Prostate gland (tissue), 2 donors: ENCODE data around the gene TPD52L1. TPM values are rescaled to one million over a fixed set of nuclear protein-coding genes. Genes with fewer than 3 reads are reported as not detected.
A peak's percentile ranks its signal among the peaks of the same experiment; 100 is the strongest.

Experiments
- DNase-seq: peaks from one replicate; pipeline ENCODE4 v3.0.0-alpha.2; 2019; ENCODE audit warnings: low spot score
- H3K27ac ChIP-seq, 2 donors: fragments of 200-600 bp; sonication (generic); 2 replicates each; pipeline ENCODE4 v1.5.1; 2017 to 2019
- H3K27me3 ChIP-seq: fragments of 200-600 bp; sonication (generic); replicated peaks from 2 replicates; pipeline ENCODE4 v1.5.1; 2019; ENCODE audit not compliant: insufficient read depth
- H3K36me3 ChIP-seq, 2 donors: fragments of 200-600 bp; sonication (generic); 1 replicate in 1 of 2; 2 replicates in 1 of 2; pipeline versions ENCODE4 v1.5.1 to v1.8.1; 2017 to 2019
- H3K4me1 ChIP-seq: fragments of 200-600 bp; sonication (generic); replicated peaks from 2 replicates; pipeline ENCODE4 v1.5.1; 2019
- H3K4me3 ChIP-seq, 2 donors: fragments of 200-600 bp; sonication (generic); 2 replicates each; pipeline ENCODE4 v1.5.1; 2017 to 2019
- H3K9me3 ChIP-seq: fragments of 200-600 bp; sonication (generic); 2 replicates; pipeline ENCODE4 v1.5.1; 2017
- POLR2A ChIP-seq: fragments of 450-650 bp; IDR thresholded peaks from one replicate; pipeline ENCODE4 v1.6.1; 2016; ENCODE audit warnings: antibody characterized with exemption, mild to moderate bottlenecking
- POLR2AphosphoS5 ChIP-seq: sonication (generic); formaldehyde crosslinking; IDR thresholded peaks from one replicate; pipeline ENCODE4 v1.6.1; 2017; ENCODE audit warnings: antibody characterized with exemption
- WGBS: methylation state at CpG from one replicate; pipeline ENCODE4 v1.1.5; 2018; 5-methylcytosine and 5-hydroxymethylcytosine counted together
- intact Hi-C: fragments of 100-400 bp; cut with DNase I; formaldehyde crosslinking; loops from one replicate; pipeline ENCODE4 v1.14.2; 2022
- total RNA-seq, 2 donors: library from RNA; depleted of rRNA; stranded (reverse); fragments of >200 nt; gene quantifications; one replicate each; pipeline ENCODE4 v1.1.0, GENCODE V29; 2016
- TF ChIP-seq, protein P1 (sequence below), 4 experiments: fragments of 200-600 bp in 2 of 4; fragments of 450-650 bp in 2 of 4; sonication (generic) in 2 of 4; IDR thresholded peaks; 1 replicate in 3 of 4; 2 replicates in 1 of 4; pipeline ENCODE4 v1.5.1; 2016 to 2019; ENCODE audit warnings: antibody characterized with exemption in 4 of 4, mild to moderate bottlenecking in 2 of 4, moderate library complexity in 2 of 4

Gene TPD52L1
- total RNA-seq, 2 donors from 2014 or later, result 63.9 to 105 TPM

DNA sequence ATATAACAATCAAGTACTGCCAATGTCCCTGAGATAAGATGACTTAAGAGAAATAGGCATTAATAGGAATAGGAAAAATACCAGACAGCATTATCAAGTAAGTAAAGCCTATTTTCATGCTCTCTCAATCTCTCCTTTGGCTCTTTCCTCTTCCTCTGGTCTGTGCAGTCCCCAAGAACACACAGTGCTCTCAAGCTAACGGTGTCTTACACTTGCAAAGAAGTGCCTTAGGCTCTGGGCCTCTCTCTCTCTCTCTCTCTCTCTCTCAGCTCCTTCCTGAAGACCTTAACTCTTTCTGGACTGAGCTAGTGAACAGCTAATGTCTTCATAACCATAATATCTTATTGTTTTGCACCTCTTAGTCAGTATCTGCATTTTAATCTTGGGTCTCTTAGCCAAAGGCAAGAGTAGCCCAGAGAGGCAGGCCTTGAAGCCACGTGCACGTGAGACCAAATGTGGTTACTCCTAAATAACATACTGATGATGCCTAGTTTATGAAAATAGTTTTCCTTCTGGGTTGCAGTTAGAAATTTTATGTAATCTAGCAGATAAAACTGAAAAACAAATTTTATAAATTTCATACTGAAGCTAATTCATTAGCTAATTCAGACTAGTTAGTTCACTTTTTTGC is 70.8 kb downstream of the TPD52L1 start:
- TF ChIP-seq POLR2A (no peak), POLR2AphosphoS5 (no peak)
- TF ChIP-seq, protein P1, sequence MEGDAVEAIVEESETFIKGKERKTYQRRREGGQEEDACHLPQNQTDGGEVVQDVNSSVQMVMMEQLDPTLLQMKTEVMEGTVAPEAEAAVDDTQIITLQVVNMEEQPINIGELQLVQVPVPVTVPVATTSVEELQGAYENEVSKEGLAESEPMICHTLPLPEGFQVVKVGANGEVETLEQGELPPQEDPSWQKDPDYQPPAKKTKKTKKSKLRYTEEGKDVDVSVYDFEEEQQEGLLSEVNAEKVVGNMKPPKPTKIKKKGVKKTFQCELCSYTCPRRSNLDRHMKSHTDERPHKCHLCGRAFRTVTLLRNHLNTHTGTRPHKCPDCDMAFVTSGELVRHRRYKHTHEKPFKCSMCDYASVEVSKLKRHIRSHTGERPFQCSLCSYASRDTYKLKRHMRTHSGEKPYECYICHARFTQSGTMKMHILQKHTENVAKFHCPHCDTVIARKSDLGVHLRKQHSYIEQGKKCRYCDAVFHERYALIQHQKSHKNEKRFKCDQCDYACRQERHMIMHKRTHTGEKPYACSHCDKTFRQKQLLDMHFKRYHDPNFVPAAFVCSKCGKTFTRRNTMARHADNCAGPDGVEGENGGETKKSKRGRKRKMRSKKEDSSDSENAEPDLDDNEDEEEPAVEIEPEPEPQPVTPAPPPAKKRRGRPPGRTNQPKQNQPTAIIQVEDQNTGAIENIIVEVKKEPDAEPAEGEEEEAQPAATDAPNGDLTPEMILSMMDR (IDR thresholded peaks at IDR 0.05), result no peak
- H3K27me3 ChIP-seq, result no peaks in the 10 kb centered on the region
- peak overlapping the region; percentile 7 to 8 for H3K27ac ChIP-seq
- intact Hi-C loops, result no loop called here
- H3K36me3 ChIP-seq, result no peaks in the 10 kb centered on the region
- H3K4me1 ChIP-seq, result no peaks in the 10 kb centered on the region
- DNase-seq, result no peak
- no peak overlapping the region for H3K4me3 ChIP-seq
- WGBS, result 46% methylated on average over 3 of the region's 3 CpGs
- no peaks in the 10 kb centered on the region for H3K9me3 ChIP-seq

DNA sequence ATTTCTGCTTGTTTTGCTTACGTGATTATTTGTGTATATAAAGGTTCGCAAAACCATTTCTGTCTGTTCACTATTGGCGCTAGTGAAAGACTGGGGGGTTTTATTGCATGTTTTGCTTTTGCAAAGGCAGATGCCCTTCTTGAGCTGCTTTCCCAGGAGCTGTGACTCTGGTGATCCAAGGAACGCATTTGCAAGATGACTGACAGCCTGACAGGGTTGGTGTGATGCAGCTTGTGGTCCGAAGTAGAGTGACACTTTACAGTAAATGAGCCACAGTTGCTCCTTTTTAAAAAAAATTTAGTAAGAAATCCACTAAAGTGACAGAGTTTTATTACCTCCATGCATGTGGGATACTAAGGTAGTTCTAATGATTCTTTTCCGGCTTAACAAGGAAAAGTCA is 73.7 kb downstream of the TPD52L1 start:
- no peaks in the 10 kb centered on the region for H3K4me1 ChIP-seq
- no peak for DNase-seq
- intact Hi-C loops, result no loop called here
- no peak overlapping the region for H3K27ac ChIP-seq
- no peaks in the 10 kb centered on the region for H3K27me3 ChIP-seq
- no peaks in the 10 kb centered on the region for H3K9me3 ChIP-seq
- H3K4me3 ChIP-seq, result no peak overlapping the region
- 93% methylated on average over 6 of the region's 6 CpGs for WGBS
- no peaks in the 10 kb centered on the region for H3K36me3 ChIP-seq
- TF ChIP-seq, protein P1 (IDR thresholded peaks at IDR 0.05), result no peak
- TF ChIP-seq POLR2AphosphoS5, result no peak
- TF ChIP-seq POLR2A, result no peak

DNA sequence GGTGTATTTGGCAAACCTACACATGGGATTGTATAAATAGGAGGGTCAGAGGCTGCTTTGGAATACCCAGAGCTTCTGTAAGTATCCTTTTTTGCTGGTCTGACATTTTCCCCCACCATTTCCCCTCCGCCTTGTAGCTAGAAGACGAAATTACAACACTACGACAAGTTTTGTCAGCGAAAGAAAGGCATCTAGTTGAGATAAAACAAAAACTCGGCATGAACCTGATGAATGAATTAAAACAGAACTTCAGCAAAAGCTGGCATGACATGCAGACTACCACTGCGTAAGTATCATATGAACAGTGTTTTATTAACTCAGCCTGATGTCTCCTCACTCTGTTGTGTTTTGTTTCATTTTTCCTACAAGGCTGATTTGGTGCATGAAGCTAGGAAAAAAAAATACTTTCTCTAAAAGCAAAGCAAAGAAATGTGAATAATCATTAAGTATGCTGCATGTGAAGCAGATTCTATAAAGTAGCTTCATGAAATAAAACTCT is 75.5 kb downstream of the TPD52L1 start:
- intact Hi-C loops, result no loop called here
- H3K4me3 ChIP-seq, result no peak overlapping the region
- TF ChIP-seq POLR2AphosphoS5, result no peak
- TF ChIP-seq POLR2A, result no peak
- TF ChIP-seq, protein P1 (IDR thresholded peaks at IDR 0.05), result no peak
- H3K36me3 ChIP-seq, result no peaks in the 10 kb centered on the region
- H3K27me3 ChIP-seq, result no peaks in the 10 kb centered on the region
- H3K27ac ChIP-seq, result no peak overlapping the region
- no peaks in the 10 kb centered on the region for H3K4me1 ChIP-seq
- no peaks in the 10 kb centered on the region for H3K9me3 ChIP-seq
- WGBS, result 23% methylated on average over 6 of the region's 6 CpGs
- DNase-seq, result no peak

DNA sequence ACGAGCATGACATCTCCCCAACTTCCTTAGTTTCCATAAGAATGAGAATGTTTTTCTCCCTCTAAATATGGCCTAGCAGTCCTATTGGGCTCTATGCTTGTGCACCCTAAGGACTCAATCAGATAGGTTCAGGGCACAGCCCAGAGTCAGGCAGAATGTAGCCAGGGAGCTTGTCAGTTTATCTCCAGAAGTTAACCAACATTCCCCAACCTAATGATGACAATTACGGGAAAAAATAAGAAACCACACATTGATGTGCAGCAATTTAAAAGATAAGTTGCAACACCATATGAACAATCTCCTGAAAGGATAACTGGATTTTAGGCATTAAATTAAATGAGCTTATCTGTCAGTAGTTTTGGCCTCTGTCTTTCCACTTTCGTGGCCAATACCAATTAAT is 77.1 kb downstream of the TPD52L1 start:
- no peaks in the 10 kb centered on the region for H3K9me3 ChIP-seq
- H3K36me3 ChIP-seq, result no peaks in the 10 kb centered on the region
- no peaks in the 10 kb centered on the region for H3K4me1 ChIP-seq
- no peak overlapping the region for H3K4me3 ChIP-seq
- 89% methylated on average over 3 of the region's 3 CpGs for WGBS
- no peak for TF ChIP-seq POLR2AphosphoS5
- TF ChIP-seq, protein P1 (IDR thresholded peaks at IDR 0.05), result no peak
- no peak for TF ChIP-seq POLR2A
- intact Hi-C loops, result loop anchor here (10.0 kb wide), 1 partner anchor 76 kb away; the partner anchor contains the start of gene TPD52L1
- DNase-seq, result no peak
- no peak overlapping the region for H3K27ac ChIP-seq
- no peaks in the 10 kb centered on the region for H3K27me3 ChIP-seq

DNA sequence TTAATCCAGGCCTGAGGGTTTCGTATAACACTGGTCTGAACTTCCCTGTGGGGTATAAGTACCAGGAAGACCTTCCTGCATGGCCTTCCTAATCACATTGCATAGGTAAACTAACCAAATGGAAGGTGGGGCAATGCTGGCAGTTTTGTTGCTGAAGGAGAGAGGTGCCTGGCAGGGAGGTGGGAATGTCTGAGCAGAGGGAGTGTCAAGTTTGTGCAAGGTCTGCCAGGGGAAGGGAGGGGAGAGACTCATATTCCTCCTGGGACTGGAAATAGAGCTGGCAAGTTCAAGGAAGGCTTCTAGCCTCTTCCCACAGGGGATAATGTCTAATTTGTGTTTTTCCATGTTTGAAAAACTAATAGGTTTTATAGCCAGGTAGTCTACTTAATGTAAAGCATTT is 77.6 kb downstream of the TPD52L1 start:
- Histone ChIP-seq H3K9me3 (no peaks in the 10 kb centered on the region), H3K27ac (no peak overlapping the region), H3K36me3 (no peaks in the 10 kb centered on the region), H3K4me3 (no peak overlapping the region), H3K4me1 (no peaks in the 10 kb centered on the region), H3K27me3 (no peaks in the 10 kb centered on the region)
- TF ChIP-seq, protein P1 (IDR thresholded peaks at IDR 0.05), result no peak
- TF ChIP-seq POLR2A (no peak), POLR2AphosphoS5 (no peak)
- no peak for DNase-seq
- WGBS, result 96% methylated on average over 1 of the region's 1 CpG
- intact Hi-C loops, result loop anchor here (10.0 kb wide), 1 partner anchor 76 kb away; the partner anchor contains the start of gene TPD52L1
